ENCODE measurements around the gene FAM162A. TPM values are rescaled to one million over a fixed set of nuclear protein-coding genes. Genes with fewer than 3 reads are reported as not detected.

The FAM162A gene
- polyA plus RNA-seq, 3 donors, result 69.6 to 73.1 (median 70.8) TPM

GRCh38 chr3:122457706-122458105 is 73.7 kb downstream of the FAM162A start:
- no peak for DNase-seq (ENCODE audit: extremely low read depth in 1 of 11, low read depth in 9 of 11, low spot score in 4 of 11)

- peak in 7 of 11 donors; percentile 3 to 20 (median 11) for DNase-seq (ENCODE audit: extremely low read depth in 1 of 11, low read depth in 9 of 11, low spot score in 4 of 11)
Measured at GRCh38 chr3:122458992-122459391, 75.0 kb downstream of the FAM162A start.

GRCh38 chr3:122461806-122462205 is 77.8 kb downstream of the FAM162A start:
- no peak for DNase-seq (ENCODE audit: extremely low read depth in 1 of 11, low read depth in 9 of 11, low spot score in 4 of 11)

Other genes starting within 250 kb of the FAM162A start
- 10 to 100 TPM; 22.8 to 30.5 (median 26.8) TPM for gene CASR, start 200.5 kb upstream of the FAM162A start, polyA plus RNA-seq (ENCODE audit: insufficient read length in 3 of 3)
- 1 to 10 TPM in 1 of 3 donors, under 1 TPM in 2; 0.74 to 1.1 (median 0.86) TPM for gene CSTA, start 58.9 kb upstream of the FAM162A start, polyA plus RNA-seq (ENCODE audit: insufficient read length in 3 of 3)
- 10 to 100 TPM; 49.0 to 70.6 (median 54.0) TPM for gene MIX23, start 951 bp upstream of the FAM162A start, polyA plus RNA-seq (ENCODE audit: insufficient read length in 3 of 3)
- gene WDR5B, start 31.9 kb downstream of the FAM162A start, polyA plus RNA-seq (ENCODE audit: insufficient read length in 3 of 3), result 10 to 100 TPM in 1 of 3 donors, 1 to 10 TPM in 2; 9.1 to 12.5 (median 9.9) TPM
- 10 to 100 TPM; 43.1 to 56.0 (median 46.9) TPM for gene KPNA1, start 130.8 kb downstream of the FAM162A start, polyA plus RNA-seq (ENCODE audit: insufficient read length in 3 of 3)
- gene PARP9, start 180.1 kb downstream of the FAM162A start, polyA plus RNA-seq (ENCODE audit: insufficient read length in 3 of 3), result 10 to 100 TPM; 13.4 to 16.6 (median 13.6) TPM
- gene DTX3L, start 180.2 kb downstream of the FAM162A start, polyA plus RNA-seq (ENCODE audit: insufficient read length in 3 of 3), result 10 to 100 TPM; 12.0 to 14.2 (median 13.3) TPM
- gene PARP15, start 193.5 kb downstream of the FAM162A start, polyA plus RNA-seq (ENCODE audit: insufficient read length in 3 of 3), result under 1 TPM; 0.32 to 0.58 (median 0.47) TPM

Measured in renal cortex interstitium (tissue), 11 donors.